T-helper 1 cell treated with Interleukin-12 subunit alpha and Interleukin-12 subunit beta and Interleukin-4 antibody, amounts not matched to agents 30 μg/mL and 1 μg/mL, for 36 hours (primary cell): ENCODE data around the gene ARHGAP8.

Source experiments
- H3K27ac Mint-ChIP-seq: one replicate; pipeline ENCODE4 v1.8.0; 2021; ENCODE audit warnings: mild to moderate bottlenecking, mixed read lengths
- H3K27me3 Mint-ChIP-seq: one replicate; pipeline ENCODE4 v1.8.0; 2021; ENCODE audit warnings: low read depth, mixed read lengths
- H3K36me3 Mint-ChIP-seq: one replicate; pipeline ENCODE4 v1.8.0; 2021; ENCODE audit warnings: low read depth, mixed read lengths
- H3K4me1 Mint-ChIP-seq: one replicate; pipeline ENCODE4 v1.8.0; 2021; ENCODE audit warnings: low read depth, mixed read lengths
- H3K4me3 Mint-ChIP-seq: one replicate; pipeline ENCODE4 v1.8.0; 2021; ENCODE audit warnings: mild to moderate bottlenecking, moderate library complexity, mixed read lengths
- H3K9me3 Mint-ChIP-seq: one replicate; pipeline ENCODE4 v1.8.0; 2021; ENCODE audit warnings: mixed read lengths

Gene ARHGAP8

GRCh38 chr22:44718418-44718817 lies 34.0 kb upstream of the ARHGAP8 start:
- Mint-ChIP-seq H3K36me3 (no peaks in the 10 kb centered on the region), H3K4me1 (peaks cover 6% of the 10 kb centered on the region), H3K27ac (no peak overlapping the region), H3K9me3 (no peaks in the 10 kb centered on the region), H3K4me3 (no peak overlapping the region), H3K27me3 (no peaks in the 10 kb centered on the region)

- H3K4me3 Mint-ChIP-seq, result no peak overlapping the region
- H3K27me3 Mint-ChIP-seq, result no peaks in the 10 kb centered on the region
- peaks cover 6% of the 10 kb centered on the region for H3K4me1 Mint-ChIP-seq
- no peak overlapping the region for H3K27ac Mint-ChIP-seq
- no peaks in the 10 kb centered on the region for H3K9me3 Mint-ChIP-seq
- no peaks in the 10 kb centered on the region for H3K36me3 Mint-ChIP-seq
Observed at GRCh38 chr22:44719586-44720368, 32.6 kb upstream of the ARHGAP8 start.

- Mint-ChIP-seq H3K36me3 (no peaks in the 10 kb centered on the region), H3K4me3 (no peak overlapping the region), H3K27ac (no peak overlapping the region), H3K27me3 (no peaks in the 10 kb centered on the region), H3K9me3 (no peaks in the 10 kb centered on the region), H3K4me1 (peaks cover 6% of the 10 kb centered on the region)
Observed at GRCh38 chr22:44721213-44721612, 31.2 kb upstream of the ARHGAP8 start.

- Mint-ChIP-seq H3K27ac (no peak overlapping the region), H3K9me3 (no peaks in the 10 kb centered on the region), H3K36me3 (no peaks in the 10 kb centered on the region), H3K27me3 (no peaks in the 10 kb centered on the region), H3K4me1 (peaks cover 6% of the 10 kb centered on the region), H3K4me3 (no peak overlapping the region)
Observed at GRCh38 chr22:44722611-44723010, 29.8 kb upstream of the ARHGAP8 start.

GRCh38 chr22:44723801-44724200 lies 28.6 kb upstream of the ARHGAP8 start:
- Mint-ChIP-seq H3K9me3 (no peaks in the 10 kb centered on the region), H3K4me1 (peaks cover 1% of the 10 kb centered on the region), H3K4me3 (no peak overlapping the region), H3K27ac (no peak overlapping the region), H3K27me3 (no peaks in the 10 kb centered on the region), H3K36me3 (no peaks in the 10 kb centered on the region)

- Mint-ChIP-seq H3K27ac (no peak overlapping the region), H3K27me3 (no peaks in the 10 kb centered on the region), H3K4me1 (no peaks in the 10 kb centered on the region), H3K9me3 (no peaks in the 10 kb centered on the region), H3K36me3 (no peaks in the 10 kb centered on the region), H3K4me3 (no peak overlapping the region)
Observed at GRCh38 chr22:44724416-44724815, 28.0 kb upstream of the ARHGAP8 start.

GRCh38 chr22:44724859-44725258 lies 27.5 kb upstream of the ARHGAP8 start:
- Mint-ChIP-seq H3K36me3 (no peaks in the 10 kb centered on the region), H3K27me3 (no peaks in the 10 kb centered on the region), H3K4me3 (no peak overlapping the region), H3K4me1 (no peaks in the 10 kb centered on the region), H3K27ac (no peak overlapping the region), H3K9me3 (no peaks in the 10 kb centered on the region)

- Mint-ChIP-seq H3K9me3 (no peaks in the 10 kb centered on the region), H3K27me3 (no peaks in the 10 kb centered on the region), H3K36me3 (no peaks in the 10 kb centered on the region), H3K4me3 (no peak overlapping the region), H3K4me1 (no peaks in the 10 kb centered on the region), H3K27ac (no peak overlapping the region)
Observed at GRCh38 chr22:44726439-44726838, 25.9 kb upstream of the ARHGAP8 start.

- no peak overlapping the region for H3K27ac Mint-ChIP-seq
Observed at GRCh38 chr22:44727148-44727547, 25.2 kb upstream of the ARHGAP8 start.

GRCh38 chr22:44727709-44728108 lies 24.7 kb upstream of the ARHGAP8 start:
- Mint-ChIP-seq H3K4me3 (no peak overlapping the region), H3K4me1 (no peaks in the 10 kb centered on the region), H3K36me3 (no peaks in the 10 kb centered on the region), H3K9me3 (no peaks in the 10 kb centered on the region), H3K27ac (no peak overlapping the region), H3K27me3 (no peaks in the 10 kb centered on the region)

More at GRCh38 chr22:44727148-44727547, 25.2 kb upstream of the ARHGAP8 start:
- H3K4me1 Mint-ChIP-seq, result no peaks in the 10 kb centered on the region
- no peak overlapping the region for H3K4me3 Mint-ChIP-seq
- no peaks in the 10 kb centered on the region for H3K36me3 Mint-ChIP-seq
- no peaks in the 10 kb centered on the region for H3K9me3 Mint-ChIP-seq
- no peaks in the 10 kb centered on the region for H3K27me3 Mint-ChIP-seq

GRCh38 chr22:44728761-44729324 lies 23.5 kb upstream of the ARHGAP8 start:
- Mint-ChIP-seq H3K4me1 (no peaks in the 10 kb centered on the region), H3K4me3 (no peak overlapping the region), H3K27me3 (no peaks in the 10 kb centered on the region), H3K27ac (no peak overlapping the region), H3K9me3 (no peaks in the 10 kb centered on the region), H3K36me3 (no peaks in the 10 kb centered on the region)

GRCh38 chr22:44729391-44730021 lies 22.9 kb upstream of the ARHGAP8 start:
- no peak overlapping the region for H3K4me3 Mint-ChIP-seq
- H3K36me3 Mint-ChIP-seq, result no peaks in the 10 kb centered on the region
- no peak overlapping the region for H3K27ac Mint-ChIP-seq
- no peaks in the 10 kb centered on the region for H3K4me1 Mint-ChIP-seq
- H3K27me3 Mint-ChIP-seq, result no peaks in the 10 kb centered on the region
- no peaks in the 10 kb centered on the region for H3K9me3 Mint-ChIP-seq

GRCh38 chr22:44730022-44730393 lies 22.4 kb upstream of the ARHGAP8 start:
- no peaks in the 10 kb centered on the region for H3K36me3 Mint-ChIP-seq
- H3K9me3 Mint-ChIP-seq, result no peaks in the 10 kb centered on the region
- H3K4me1 Mint-ChIP-seq, result no peaks in the 10 kb centered on the region
- H3K27ac Mint-ChIP-seq, result no peak overlapping the region
- no peaks in the 10 kb centered on the region for H3K27me3 Mint-ChIP-seq
- H3K4me3 Mint-ChIP-seq, result no peak overlapping the region

GRCh38 chr22:44730490-44731356 lies 21.7 kb upstream of the ARHGAP8 start:
- Mint-ChIP-seq H3K36me3 (no peaks in the 10 kb centered on the region), H3K27me3 (no peaks in the 10 kb centered on the region), H3K4me3 (no peak overlapping the region), H3K27ac (no peak overlapping the region), H3K9me3 (no peaks in the 10 kb centered on the region), H3K4me1 (peaks cover under 1% of the 10 kb centered on the region)
